ENCODE results near the gene BRDT. TPM values are rescaled to one million over a fixed set of nuclear protein-coding genes. Genes with fewer than 3 reads are reported as not detected.
A peak's percentile ranks its signal among the peaks of the same experiment; 100 is the strongest.

Gene BRDT
- total RNA-seq, 2 donors from 2014 or later: not detected

GRCh38 chr1:91940496-91940895 is 8.7 kb upstream of the BRDT start:
- Mint-ChIP-seq H3K4me1 (ENCODE audit: low read depth) (no peaks in the 10 kb centered on the region), H3K27ac (no peak overlapping the region), H3K27me3 (ENCODE audit: low read depth) (no peaks in the 10 kb centered on the region), H3K9me3 (no peaks in the 10 kb centered on the region), H3K36me3 (ENCODE audit: insufficient read depth in 2 of 2) (no peaks in the 10 kb centered on the region), H3K4me3 (no peak overlapping the region)
- ATAC-seq (replicated peaks in 1 of 2) (no peak), DNase-seq (no peak)

- H3K36me3 Mint-ChIP-seq (ENCODE audit: insufficient read depth in 2 of 2): no peaks in the 10 kb centered on the region
- no peak overlapping the region for H3K4me3 Mint-ChIP-seq
- DNase-seq: no peak
- no peaks in the 10 kb centered on the region for H3K9me3 Mint-ChIP-seq
- peaks cover 13% of the 10 kb centered on the region for H3K4me1 Mint-ChIP-seq (ENCODE audit: low read depth)
- no peak for ATAC-seq (replicated peaks in 1 of 2)
- no peaks in the 10 kb centered on the region for H3K27me3 Mint-ChIP-seq (ENCODE audit: low read depth)
- no peak overlapping the region for H3K27ac Mint-ChIP-seq
These were observed 5.1 kb upstream of the BRDT start for GRCh38 chr1:91944087-91944486.

- Mint-ChIP-seq H3K4me3 (peak overlapping the region; percentile 55 to 85), H3K9me3 (no peaks in the 10 kb centered on the region), H3K27me3 (ENCODE audit: low read depth) (no peaks in the 10 kb centered on the region), H3K36me3 (ENCODE audit: insufficient read depth in 2 of 2) (no peaks in the 10 kb centered on the region), H3K4me1 (ENCODE audit: low read depth) (peaks cover 14% of the 10 kb centered on the region), H3K27ac (peak overlapping the region; percentile 94)
- ATAC-seq (replicated peaks in 1 of 2): peak in 1 of 2 donors; percentile 46
- DNase-seq: peak in 1 of 2 donors; percentile 5
These were observed 1.1 kb upstream of the BRDT start for GRCh38 chr1:91948097-91948496.

- no peaks in the 10 kb centered on the region for H3K36me3 Mint-ChIP-seq (ENCODE audit: insufficient read depth in 2 of 2)
- peak; percentile 7 to 38 for DNase-seq
- peak overlapping the region; percentile 55 to 85 for H3K4me3 Mint-ChIP-seq
- H3K9me3 Mint-ChIP-seq: no peaks in the 10 kb centered on the region
- peaks cover 14% of the 10 kb centered on the region for H3K4me1 Mint-ChIP-seq (ENCODE audit: low read depth)
- H3K27ac Mint-ChIP-seq: peak overlapping the region; percentile 94
- ATAC-seq (replicated peaks in 1 of 2): peak; percentile 47 to 85
- H3K27me3 Mint-ChIP-seq (ENCODE audit: low read depth): no peaks in the 10 kb centered on the region
These were observed 473 bp upstream of the BRDT start for GRCh38 chr1:91948501-91949355.

GRCh38 chr1:91952187-91952586 is 3.0 kb downstream of the BRDT start:
- no peak overlapping the region for H3K4me3 Mint-ChIP-seq
- H3K27ac Mint-ChIP-seq: no peak overlapping the region
- no peaks in the 10 kb centered on the region for H3K27me3 Mint-ChIP-seq (ENCODE audit: low read depth)
- peaks cover 14% of the 10 kb centered on the region for H3K4me1 Mint-ChIP-seq (ENCODE audit: low read depth)
- H3K9me3 Mint-ChIP-seq: no peaks in the 10 kb centered on the region
- no peak for DNase-seq
- ATAC-seq (replicated peaks in 1 of 2): no peak
- no peaks in the 10 kb centered on the region for H3K36me3 Mint-ChIP-seq (ENCODE audit: insufficient read depth in 2 of 2)

- H3K36me3 Mint-ChIP-seq (ENCODE audit: insufficient read depth in 2 of 2): no peaks in the 10 kb centered on the region
- H3K9me3 Mint-ChIP-seq: no peaks in the 10 kb centered on the region
These were observed 9.7 kb downstream of the BRDT start for GRCh38 chr1:91958926-91959325.

GRCh38 chr1:91968334-91968733 is 19.1 kb downstream of the BRDT start:
- no peak for ATAC-seq (replicated peaks in 1 of 2)
- H3K27me3 Mint-ChIP-seq (ENCODE audit: low read depth): no peaks in the 10 kb centered on the region
- H3K4me1 Mint-ChIP-seq (ENCODE audit: low read depth): no peaks in the 10 kb centered on the region
- no peaks in the 10 kb centered on the region for H3K9me3 Mint-ChIP-seq
- no peak overlapping the region for H3K27ac Mint-ChIP-seq
- H3K4me3 Mint-ChIP-seq: no peak overlapping the region
- no peak for DNase-seq
- H3K36me3 Mint-ChIP-seq (ENCODE audit: insufficient read depth in 2 of 2): no peaks in the 10 kb centered on the region

More at GRCh38 chr1:91958926-91959325, 9.7 kb downstream of the BRDT start:
- Mint-ChIP-seq H3K4me1 (ENCODE audit: low read depth) (no peaks in the 10 kb centered on the region), H3K27ac (no peak overlapping the region), H3K4me3 (no peak overlapping the region), H3K27me3 (ENCODE audit: low read depth) (no peaks in the 10 kb centered on the region)
- ATAC-seq (replicated peaks in 1 of 2): no peak
- no peak for DNase-seq

GRCh38 chr1:91979383-91979782 is 30.2 kb downstream of the BRDT start:
- no peaks in the 10 kb centered on the region for H3K36me3 Mint-ChIP-seq (ENCODE audit: insufficient read depth in 2 of 2)
- DNase-seq: no peak
- no peaks in the 10 kb centered on the region for H3K4me1 Mint-ChIP-seq (ENCODE audit: low read depth)
- H3K27ac Mint-ChIP-seq: no peak overlapping the region
- no peaks in the 10 kb centered on the region for H3K9me3 Mint-ChIP-seq
- no peak overlapping the region for H3K4me3 Mint-ChIP-seq
- ATAC-seq (replicated peaks in 1 of 2): no peak
- peaks cover 5% of the 10 kb centered on the region for H3K27me3 Mint-ChIP-seq (ENCODE audit: low read depth)

GRCh38 chr1:91980663-91981062 is 31.5 kb downstream of the BRDT start:
- no peak overlapping the region for H3K4me3 Mint-ChIP-seq
- H3K4me1 Mint-ChIP-seq (ENCODE audit: low read depth): no peaks in the 10 kb centered on the region
- H3K27ac Mint-ChIP-seq: no peak overlapping the region
- DNase-seq (no peak), ATAC-seq (replicated peaks in 1 of 2) (no peak)
- no peaks in the 10 kb centered on the region for H3K36me3 Mint-ChIP-seq (ENCODE audit: insufficient read depth in 2 of 2)
- H3K9me3 Mint-ChIP-seq: no peaks in the 10 kb centered on the region
- H3K27me3 Mint-ChIP-seq (ENCODE audit: low read depth): peaks cover 5% of the 10 kb centered on the region

GRCh38 chr1:91981996-91982609 is 32.9 kb downstream of the BRDT start:
- H3K36me3 Mint-ChIP-seq (ENCODE audit: insufficient read depth in 2 of 2): no peaks in the 10 kb centered on the region
- H3K4me3 Mint-ChIP-seq: no peak overlapping the region
- H3K4me1 Mint-ChIP-seq (ENCODE audit: low read depth): no peaks in the 10 kb centered on the region
- DNase-seq (no peak), ATAC-seq (replicated peaks in 1 of 2) (peak; percentile 58 to 69)
- no peak overlapping the region for H3K27ac Mint-ChIP-seq
- H3K27me3 Mint-ChIP-seq (ENCODE audit: low read depth): peaks cover 5% of the 10 kb centered on the region
- no peaks in the 10 kb centered on the region for H3K9me3 Mint-ChIP-seq

GRCh38 chr1:91993256-91993655 is 44.1 kb downstream of the BRDT start:
- DNase-seq (no peak), ATAC-seq (replicated peaks in 1 of 2) (no peak)
- peaks cover 6% of the 10 kb centered on the region for H3K27me3 Mint-ChIP-seq (ENCODE audit: low read depth)
- H3K9me3 Mint-ChIP-seq: no peaks in the 10 kb centered on the region
- no peaks in the 10 kb centered on the region for H3K36me3 Mint-ChIP-seq (ENCODE audit: insufficient read depth in 2 of 2)
- H3K4me1 Mint-ChIP-seq (ENCODE audit: low read depth): no peaks in the 10 kb centered on the region
- H3K4me3 Mint-ChIP-seq: no peak overlapping the region
- H3K27ac Mint-ChIP-seq: no peak overlapping the region

GRCh38 chr1:91997607-91998195 is 48.5 kb downstream of the BRDT start:
- peaks cover 6% of the 10 kb centered on the region for H3K27me3 Mint-ChIP-seq (ENCODE audit: low read depth)
- DNase-seq (peak; percentile 48 to 56), ATAC-seq (replicated peaks in 1 of 2) (no peak)
- H3K27ac Mint-ChIP-seq: no peak overlapping the region
- H3K4me3 Mint-ChIP-seq: no peak overlapping the region
- no peaks in the 10 kb centered on the region for H3K36me3 Mint-ChIP-seq (ENCODE audit: insufficient read depth in 2 of 2)
- H3K4me1 Mint-ChIP-seq (ENCODE audit: low read depth): no peaks in the 10 kb centered on the region
- no peaks in the 10 kb centered on the region for H3K9me3 Mint-ChIP-seq

GRCh38 chr1:92004129-92004528 is 54.9 kb downstream of the BRDT start:
- H3K36me3 Mint-ChIP-seq (ENCODE audit: insufficient read depth in 2 of 2): no peaks in the 10 kb centered on the region
- no peak overlapping the region for H3K4me3 Mint-ChIP-seq
- no peaks in the 10 kb centered on the region for H3K9me3 Mint-ChIP-seq
- no peak overlapping the region for H3K27ac Mint-ChIP-seq
- no peaks in the 10 kb centered on the region for H3K4me1 Mint-ChIP-seq (ENCODE audit: low read depth)
- no peak for ATAC-seq (replicated peaks in 1 of 2)
- DNase-seq: no peak
- H3K27me3 Mint-ChIP-seq (ENCODE audit: low read depth): no peaks in the 10 kb centered on the region

Measured in activated T-cell treated with anti-CD3 and anti-CD28 coated beads, Interleukin-2, amount 50 U/mL, for 72 hours (primary cell).